CD8-positive, alpha-beta memory T cell (primary cell): Measurements from ENCODE around the gene CNP. TPM values are rescaled to one million over a fixed set of nuclear protein-coding genes. Genes with fewer than 3 reads are reported as not detected.
"Not testable (repeated sequence)": the region's sequence is repeated elsewhere in the genome, so short reads cannot be mapped to it uniquely, and the experiment has no call there.

Experiments
- CTCF ChIA-PET: fragments of 350-600 bp; sonication (Branson Sonifier 250); formaldehyde crosslinking; loops from one replicate; lab custom pipeline; 2021; ENCODE audit warnings: antibody characterized with exemption; lab: Charles Lee
- POLR2A ChIA-PET: fragments of 350-600 bp; sonication (Branson Sonifier 250); formaldehyde crosslinking; loops from one replicate; lab custom pipeline; 2021; ENCODE audit warnings: antibody characterized with exemption; lab: Charles Lee
- DNase-seq, 5 donors: peaks; one replicate each; pipeline versions ENCODE4 v3.0.0 to v3.0.0-alpha.2; 2020 to 2022; ENCODE audit warnings: mixed read lengths in 1 of 5
- H3K27ac ChIP-seq: one replicate; pipeline ENCODE4 v1.7.0; 2013; ENCODE audit warnings: low read depth, mild to moderate bottlenecking, low read length, moderate library complexity
- H3K27me3 ChIP-seq: 2 replicates; pipeline ENCODE4 v1.7.0; 2013; ENCODE audit warnings: low read length, mild to moderate bottlenecking; ENCODE audit not compliant: insufficient read depth, poor library complexity, severe bottlenecking
- H3K36me3 ChIP-seq: 2 replicates; pipeline ENCODE4 v1.7.0; 2013; ENCODE audit warnings: mild to moderate bottlenecking, low read length, moderate library complexity; ENCODE audit not compliant: insufficient read depth
- H3K4me1 ChIP-seq: 2 replicates; pipeline ENCODE4 v1.7.0; 2013; ENCODE audit warnings: mild to moderate bottlenecking, low read length, moderate library complexity; ENCODE audit not compliant: insufficient read depth
- H3K4me3 ChIP-seq: 2 replicates; pipeline ENCODE4 v1.7.0; 2013; ENCODE audit warnings: mild to moderate bottlenecking, low read length
- H3K9me3 ChIP-seq: 2 replicates; pipeline ENCODE4 v1.7.0; 2013; ENCODE audit warnings: mild to moderate bottlenecking, low read length
- H3K27ac Mint-ChIP-seq, 8 donors: one replicate each; pipeline ENCODE4 v1.8.0; 2020 to 2021; ENCODE audit warnings: mixed read lengths in 8 of 8, mild to moderate bottlenecking in 6 of 8, inconsistent platforms in 3 of 8, moderate library complexity in 3 of 8
- H3K27me3 Mint-ChIP-seq, 2 donors: one replicate each; pipeline ENCODE4 v1.8.0; 2020 to 2021; ENCODE audit warnings: mixed read lengths in 2 of 2, mild to moderate bottlenecking in 1 of 2, moderate library complexity in 1 of 2
- H3K36me3 Mint-ChIP-seq, 3 donors: one replicate each; pipeline ENCODE4 v1.8.0; 2020 to 2021; ENCODE audit warnings: mixed read lengths in 3 of 3, inconsistent platforms in 1 of 3, mild to moderate bottlenecking in 1 of 3
- H3K4me1 Mint-ChIP-seq, 3 donors: one replicate each; pipeline ENCODE4 v1.8.0; 2020 to 2021; ENCODE audit warnings: mixed read lengths in 3 of 3, inconsistent platforms in 1 of 3, mild to moderate bottlenecking in 1 of 3
- H3K4me3 Mint-ChIP-seq, 7 donors: one replicate each; pipeline ENCODE4 v1.8.0; 2020 to 2021; ENCODE audit warnings: mixed read lengths in 7 of 7, mild to moderate bottlenecking in 6 of 7, moderate library complexity in 4 of 7, inconsistent platforms in 2 of 7
- H3K9me3 Mint-ChIP-seq, 5 donors: one replicate each; pipeline ENCODE4 v1.8.0; 2020 to 2022; ENCODE audit warnings: mixed read lengths in 5 of 5, mild to moderate bottlenecking in 3 of 5, moderate library complexity in 2 of 5, inconsistent platforms in 1 of 5
- polyA plus RNA-seq: library from polyadenylated mRNA; unstranded; fragments of 300-500 nt; fragmentation: Illumina TruSeq; gene quantifications from one replicate; pipeline ENCODE4 v1.2.3, GENCODE V29; 2021
- total RNA-seq, 2 experiments: library from RNA; stranded (reverse); gene quantifications; one replicate each; pipeline ENCODE4 v1.2.3, GENCODE V29; 2021

The CNP gene
- total and polyA plus RNA-seq, 3 experiments from 2014 or later = 35.3 to 71.6 (median 70.3) TPM

DNA sequence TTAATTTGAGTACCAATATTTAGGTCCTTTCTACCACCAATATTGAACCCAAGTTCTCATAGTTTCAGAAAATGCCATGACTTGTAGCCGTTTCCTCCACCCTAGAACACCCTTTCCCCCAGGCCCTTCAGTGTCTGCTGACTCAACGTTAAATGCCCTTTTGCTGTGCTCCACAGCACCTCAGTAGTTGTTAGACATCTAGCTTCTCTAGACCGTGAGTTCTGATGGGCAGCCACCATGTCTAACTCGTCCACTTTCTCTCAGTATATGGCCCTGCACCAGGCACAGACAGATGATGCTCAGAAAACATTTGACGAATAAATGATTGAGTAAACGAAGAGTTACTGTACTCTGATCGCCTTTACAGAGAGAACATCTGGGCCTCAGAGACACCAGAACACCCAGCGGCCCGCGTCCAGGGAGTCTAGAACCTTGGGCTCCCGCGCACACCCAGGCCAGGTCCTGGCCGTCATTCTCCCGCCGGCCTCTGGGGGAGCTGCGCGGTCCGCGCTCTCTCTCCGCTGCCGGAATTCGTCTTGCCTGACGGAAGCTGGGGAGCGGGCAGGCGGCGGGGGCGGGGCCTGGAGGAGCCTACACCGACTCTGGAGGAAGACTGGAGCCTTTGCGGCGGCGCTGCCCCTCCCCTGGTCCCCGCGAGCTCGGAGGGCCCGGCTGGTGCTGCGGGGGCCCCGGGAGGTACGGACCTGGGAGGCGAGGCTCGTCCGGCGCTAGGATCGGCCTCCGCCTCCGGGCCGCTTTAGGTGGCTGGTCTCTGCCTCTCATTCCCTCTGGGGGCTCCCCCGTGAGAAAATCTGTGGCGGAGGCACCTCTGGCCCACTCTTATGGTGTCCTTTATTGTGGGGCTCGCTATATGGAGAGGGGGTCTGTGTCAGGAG, 53.2 kb downstream of the CNP start, which contains the start of gene NKIRAS2:
TSS of gene NKIRAS2 (plus strand) at position 582 of the 896 bp plus-strand sequence. CDS start 1,488 bp downstream, outside the sequence.
- Histone ChIP-seq H3K4me1 (peaks cover 54% of the 10 kb centered on the region), H3K4me3 (peak within 1 kb of the TSS; percentile 76), H3K27me3 (no peaks in the 10 kb centered on the region), H3K36me3 (peaks cover 21% of the 10 kb centered on the region), H3K9me3 (no peaks in the 10 kb centered on the region), H3K27ac (peak within 1 kb of the TSS; percentile 68)
- ChIA-PET CTCF (interaction anchor here (0.7 to 1.6 kb wide), 15 partner anchors 8 to 341 kb away, joined by 3 to 10 read pairs (median 4); partner anchors contain the start of gene ODAD4), POLR2A (interaction anchor here (0.7 to 1.6 kb wide), 5 partner anchors 54 to 170 kb away, joined by 3 to 9 read pairs (median 3); partner anchors contain the start of genes CNP and DHX58)
- Mint-ChIP-seq H3K27ac (peak within 1 kb of the TSS; percentile 74 to 99 (median 90)), H3K9me3 (no peaks in the 10 kb centered on the region), H3K4me1 (peaks cover 55 to 69% (median 68%) of the 10 kb centered on the region in 3 donors), H3K36me3 (peaks cover 0 to 48% (median 4%) of the 10 kb centered on the region in 3 donors), H3K27me3 (peaks cover 0 to 2% of the 10 kb centered on the region in 2 donors), H3K4me3 (peak within 1 kb of the TSS; percentile 86 to 100 (median 97))
- DNase-seq = peak; percentile 86 to 95 (median 92)

GRCh38 chr17:42020845-42021244, 54.2 kb downstream of the CNP start:
- H3K4me3 Mint-ChIP-seq = peak overlapping the region; percentile 86 to 100 (median 92)
- DNase-seq, H3K9me3 ChIP-seq, H3K9me3 Mint-ChIP-seq, H3K27me3 Mint-ChIP-seq, H3K27me3 ChIP-seq: not testable (repeated sequence)
- peak overlapping the region in 6 of 8 donors; percentile 37 to 90 (median 60) for H3K27ac Mint-ChIP-seq
- Histone ChIP-seq H3K36me3 (peaks cover 21% of the 10 kb centered on the region), H3K4me3 (peak overlapping the region; percentile 76), H3K4me1 (peaks cover 49% of the 10 kb centered on the region), H3K27ac (peak overlapping the region; percentile 68)
- H3K4me1 Mint-ChIP-seq = peaks cover 48 to 62% (median 61%) of the 10 kb centered on the region in 3 donors
- POLR2A ChIA-PET = interaction anchor here (1.6 kb wide), 1 partner anchor 92 kb away, joined by 9 read pairs; the partner anchor contains the start of gene DHX58
- H3K36me3 Mint-ChIP-seq = peaks cover 0 to 49% (median 5%) of the 10 kb centered on the region in 3 donors
- CTCF ChIA-PET = interaction anchor here (1.1 to 1.6 kb wide), 11 partner anchors 10 to 509 kb away, joined by 3 to 10 read pairs (median 3); partner anchors contain the start of gene DHX58

GRCh38 chr17:42023524-42024349, 57.1 kb downstream of the CNP start:
- Histone ChIP-seq H3K36me3 (peaks cover 21% of the 10 kb centered on the region), H3K4me1 (peaks cover 31% of the 10 kb centered on the region), H3K4me3 (no peak overlapping the region), H3K27me3 (no peaks in the 10 kb centered on the region), H3K27ac (peak overlapping the region; percentile 47), H3K9me3 (no peaks in the 10 kb centered on the region)
- peak overlapping the region in 3 of 8 donors; percentile 29 to 58 (median 43) for H3K27ac Mint-ChIP-seq
- H3K9me3 Mint-ChIP-seq = no peaks in the 10 kb centered on the region
- peak overlapping the region in 1 of 7 donors; percentile 40 for H3K4me3 Mint-ChIP-seq
- ChIA-PET POLR2A (interaction anchor here (0.6 to 0.7 kb wide), 2 partner anchors 97 to 330 kb away, joined by 3 to 9 read pairs; no protein-coding TSS in a partner anchor), CTCF (interaction anchor here (0.6 to 10.4 kb wide), 9 partner anchors 8 to 115 kb away, joined by 3 to 109 read pairs (median 4); partner anchors contain the start of genes DHX58, KAT2A and ODAD4)
- peaks cover 2 to 4% of the 10 kb centered on the region in 2 donors for H3K27me3 Mint-ChIP-seq
- peaks cover 25 to 37% (median 35%) of the 10 kb centered on the region in 3 donors for H3K4me1 Mint-ChIP-seq
- no peak for DNase-seq
- H3K36me3 Mint-ChIP-seq = peaks cover 0 to 35% (median 5%) of the 10 kb centered on the region in 3 donors

DNA sequence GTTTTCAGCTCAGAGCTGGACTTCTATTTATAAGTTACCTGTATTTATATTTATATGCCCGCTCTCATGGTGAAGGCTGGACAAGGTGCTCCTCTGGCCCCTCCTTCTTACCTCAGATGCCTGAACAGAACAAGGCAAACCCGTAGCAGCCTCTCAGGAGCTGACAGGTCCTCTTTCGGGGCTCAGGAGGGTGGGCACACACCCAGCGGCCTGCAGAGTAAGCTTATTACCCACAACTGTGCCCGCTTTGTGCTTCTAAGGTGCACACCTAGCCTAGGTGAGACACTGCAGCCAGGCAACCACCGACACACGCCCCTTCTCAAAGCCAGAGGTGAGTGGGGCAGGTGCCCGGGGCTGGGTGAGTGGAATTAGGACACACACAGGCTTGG, 58.6 kb downstream of the CNP start:
- DNase-seq = no peak
- Histone ChIP-seq H3K27ac (no peak overlapping the region), H3K36me3 (peaks cover 21% of the 10 kb centered on the region), H3K9me3 (no peaks in the 10 kb centered on the region), H3K4me1 (peaks cover 21% of the 10 kb centered on the region), H3K4me3 (no peak overlapping the region), H3K27me3 (no peaks in the 10 kb centered on the region)
- Mint-ChIP-seq H3K36me3 (peaks cover 0 to 34% (median 5%) of the 10 kb centered on the region in 3 donors), H3K27me3 (peaks cover 2 to 4% of the 10 kb centered on the region in 2 donors), H3K4me3 (peak overlapping the region in 2 of 7 donors; percentile 32 to 64), H3K27ac (peak overlapping the region in 2 of 8 donors; percentile 79 to 88), H3K4me1 (peaks cover 17 to 25% (median 25%) of the 10 kb centered on the region in 3 donors), H3K9me3 (no peaks in the 10 kb centered on the region)
- ChIA-PET CTCF (interaction anchor here (0.8 to 10.4 kb wide), 17 partner anchors 8 to 381 kb away, joined by 3 to 109 read pairs (median 3); partner anchors contain the start of genes CNP, DHX58, DNAJC7 and GHDC), POLR2A (no interaction called here)

DNA sequence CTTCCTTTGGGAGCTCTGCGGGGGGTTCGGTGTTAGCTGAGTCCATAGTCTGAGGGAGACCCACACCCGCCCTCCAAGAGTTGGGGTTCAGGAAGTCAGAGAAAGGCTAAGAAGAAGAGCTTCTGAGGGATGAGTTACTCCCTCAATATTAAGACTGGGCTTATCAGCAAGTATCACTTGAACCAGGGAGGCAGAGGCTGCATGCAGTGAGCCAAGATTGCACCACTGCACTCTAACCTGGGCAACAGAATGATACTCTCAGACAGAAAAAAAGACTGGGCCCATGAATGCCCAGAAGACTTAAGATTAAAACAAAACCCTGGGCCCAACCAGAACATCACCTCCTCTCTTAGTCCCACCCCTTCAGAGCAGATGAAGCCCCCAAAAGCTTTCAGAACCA, 59.3 kb downstream of the CNP start:
- Histone ChIP-seq H3K4me3 (no peak overlapping the region), H3K4me1 (peaks cover 13% of the 10 kb centered on the region), H3K27me3 (no peaks in the 10 kb centered on the region), H3K36me3 (peaks cover 21% of the 10 kb centered on the region), H3K9me3 (no peaks in the 10 kb centered on the region), H3K27ac (no peak overlapping the region)
- ChIA-PET POLR2A (interaction anchor here (0.6 to 1.3 kb wide), 2 partner anchors 10 to 24 kb away, joined by 3 to 6 read pairs; no protein-coding TSS in a partner anchor), CTCF (interaction anchor here (1.0 to 10.4 kb wide), 12 partner anchors 9 to 381 kb away, joined by 3 to 109 read pairs (median 5); partner anchors contain the start of genes CNP, DHX58, DNAJC7 and KAT2A)
- DNase-seq = no peak
- H3K27ac Mint-ChIP-seq = no peak overlapping the region
- H3K36me3 Mint-ChIP-seq = peaks cover 0 to 32% (median 5%) of the 10 kb centered on the region in 3 donors
- no peak overlapping the region for H3K4me3 Mint-ChIP-seq
- H3K4me1 Mint-ChIP-seq = peaks cover 11 to 17% (median 17%) of the 10 kb centered on the region in 3 donors
- H3K27me3 Mint-ChIP-seq = peaks cover 0 to 9% of the 10 kb centered on the region in 2 donors
- H3K9me3 Mint-ChIP-seq = no peaks in the 10 kb centered on the region

DNA sequence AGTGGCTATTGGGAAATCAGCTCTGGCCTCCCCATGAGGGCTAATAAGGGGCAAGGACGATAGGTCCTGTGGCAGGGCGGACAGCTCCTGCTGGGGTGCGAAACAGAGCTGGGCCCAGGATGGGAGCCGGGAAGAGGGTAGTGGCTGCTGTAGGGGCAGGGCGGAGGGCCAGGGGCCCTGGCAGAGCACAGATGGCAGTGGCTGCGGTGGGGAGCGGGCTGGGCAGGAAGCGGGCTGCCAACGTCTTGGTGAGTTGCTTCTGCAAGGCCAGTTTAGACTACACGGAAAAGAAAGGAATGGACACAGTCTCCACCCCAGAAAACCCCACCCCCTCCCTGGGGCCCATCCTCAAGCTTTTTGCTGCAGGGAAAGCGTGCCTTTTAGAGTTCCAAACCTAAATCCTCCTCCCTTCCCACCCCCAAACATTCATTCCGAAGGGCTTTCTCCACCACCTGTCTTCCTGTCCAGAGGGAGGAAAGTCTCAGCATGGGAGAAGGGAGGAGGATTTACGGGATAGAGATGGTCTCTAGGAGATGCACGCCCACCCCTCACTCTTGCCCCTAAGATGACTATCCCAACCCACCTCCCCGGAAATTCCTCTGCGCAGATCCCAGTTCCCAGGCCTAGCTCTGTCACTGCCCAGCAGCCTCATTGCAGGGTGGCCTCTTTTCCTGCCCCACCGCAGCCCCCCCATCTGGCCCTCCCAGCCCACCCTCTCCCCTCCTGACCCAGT, 60.4 kb downstream of the CNP start:
- Mint-ChIP-seq H3K36me3 (peaks cover 0 to 26% (median 5%) of the 10 kb centered on the region in 3 donors), H3K27me3 (peaks cover 0 to 9% of the 10 kb centered on the region in 2 donors), H3K4me1 (peaks cover 5 to 9% (median 8%) of the 10 kb centered on the region in 3 donors), H3K27ac (peak overlapping the region in 2 of 8 donors; percentile 32 to 88), H3K9me3 (no peaks in the 10 kb centered on the region), H3K4me3 (no peak overlapping the region)
- H3K27ac ChIP-seq = no peak overlapping the region
- no peaks in the 10 kb centered on the region for H3K27me3 ChIP-seq
- peaks cover 21% of the 10 kb centered on the region for H3K36me3 ChIP-seq
- CTCF ChIA-PET = interaction anchor here (1.0 to 10.4 kb wide), 5 partner anchors 10 to 90 kb away, joined by 3 to 109 read pairs (median 7); partner anchors contain the start of genes DHX58, DNAJC7 and KAT2A
- no peak for DNase-seq
- no peaks in the 10 kb centered on the region for H3K9me3 ChIP-seq
- no peak overlapping the region for H3K4me3 ChIP-seq
- H3K4me1 ChIP-seq = peaks cover 6% of the 10 kb centered on the region
- POLR2A ChIA-PET = interaction anchor here (1.3 kb wide), 1 partner anchor 23 kb away, joined by 3 read pairs; no protein-coding TSS in a partner anchor
